ENCODE data around the gene APLP1.
A peak's percentile ranks its signal among the peaks of the same experiment; 100 is the strongest.
"Not testable (repeated sequence)": the region's sequence is repeated elsewhere in the genome, so short reads cannot be mapped to it uniquely, and the experiment has no call there.

The APLP1 gene

DNA sequence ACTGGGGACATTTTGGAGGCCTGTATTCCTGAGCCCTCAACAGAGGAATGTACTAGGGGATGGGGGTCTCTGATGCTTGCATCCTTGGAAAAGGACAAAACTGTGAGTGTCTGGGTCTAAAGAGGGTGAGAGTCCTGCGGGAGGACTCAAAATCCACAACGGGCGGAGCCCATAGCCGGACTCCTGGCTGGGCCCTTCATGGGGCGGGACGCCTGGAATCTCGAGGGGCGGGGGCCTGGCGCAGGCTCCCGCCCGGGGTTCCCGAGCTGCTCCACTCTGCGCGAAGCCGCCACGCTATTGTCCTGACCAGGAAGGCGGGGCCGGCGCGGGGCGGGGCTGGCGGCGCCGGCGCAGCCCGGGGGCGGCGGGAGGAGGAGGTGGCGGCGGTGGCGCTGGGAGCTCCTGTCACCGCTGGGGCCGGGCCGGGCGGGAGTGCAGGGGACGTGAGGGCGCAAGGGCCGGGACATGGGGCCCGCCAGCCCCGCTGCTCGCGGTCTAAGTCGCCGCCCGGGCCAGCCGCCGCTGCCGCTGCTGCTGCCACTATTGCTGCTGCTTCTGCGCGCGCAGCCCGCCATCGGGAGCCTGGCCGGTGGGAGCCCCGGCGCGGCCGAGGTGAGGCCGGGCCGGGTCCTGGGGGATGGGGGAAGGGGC lies at the start of gene APLP1:
TSS of gene APLP1 (plus strand) at position 403 of the 651 bp plus-strand sequence. CDS start at position 466, 63 bp downstream.
- DNase-seq (ENCODE audit: low read depth in 3 of 3) = peak; percentile 52 to 64 (median 55)

- DNase-seq (ENCODE audit: low read depth in 3 of 3) = no peak
These were observed 45.8 kb upstream of the APLP1 start for GRCh38 chr19:35822579-35822978.

GRCh38 chr19:35824150-35824549 lies 44.2 kb upstream of the APLP1 start:
- DNase-seq (ENCODE audit: low read depth in 3 of 3) = no peak

GRCh38 chr19:35828692-35829301 lies 39.6 kb upstream of the APLP1 start:
- DNase-seq (ENCODE audit: low read depth in 3 of 3) = peak in 1 of 3 experiments; percentile 23

DNA sequence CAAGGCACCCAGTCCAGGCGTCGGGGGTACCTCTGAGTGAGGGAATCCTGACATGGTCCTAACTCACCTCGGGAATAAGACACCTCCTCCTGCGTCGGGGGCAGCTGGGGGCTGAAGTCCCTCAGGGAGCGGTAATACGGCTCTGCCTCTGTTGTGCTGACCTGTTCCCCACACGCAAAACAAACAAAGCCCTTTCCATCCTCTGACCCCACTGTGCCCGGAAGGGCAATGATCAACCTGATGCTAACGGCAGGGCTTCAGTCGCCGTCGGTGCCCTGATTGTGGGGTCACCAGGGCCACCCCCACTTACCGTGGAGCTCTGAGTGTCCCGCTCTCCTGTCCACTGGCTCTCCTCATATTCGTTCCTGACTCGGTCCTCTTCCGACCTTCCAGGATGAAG lies 37.4 kb upstream of the APLP1 start:
- no peak for DNase-seq (ENCODE audit: low read depth in 3 of 3)

- no peak for DNase-seq (ENCODE audit: low read depth in 3 of 3)
These were observed 36.3 kb upstream of the APLP1 start for GRCh38 chr19:35832054-35832453.

- DNase-seq (ENCODE audit: low read depth in 3 of 3) = no peak
These were observed 34.4 kb upstream of the APLP1 start for GRCh38 chr19:35833972-35834371.

DNA sequence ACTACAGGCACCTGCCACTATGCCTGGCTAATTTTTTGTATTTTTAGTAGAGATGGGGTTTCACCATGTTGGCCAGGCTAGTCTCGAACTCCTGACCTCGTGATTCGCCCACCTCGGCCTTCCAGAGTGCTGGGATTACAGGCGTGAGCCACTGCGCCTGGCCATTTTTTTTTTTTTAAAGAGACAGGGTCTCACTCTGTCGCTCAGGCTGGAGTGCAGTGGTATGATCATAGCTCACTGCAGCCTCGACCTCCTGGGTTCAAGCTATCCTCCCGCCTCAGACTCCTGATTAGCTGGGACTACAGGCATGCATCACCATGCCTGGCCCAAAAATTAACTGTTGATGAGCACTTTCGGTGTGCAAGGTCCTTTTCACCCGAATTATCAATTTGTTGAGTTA lies 32.3 kb upstream of the APLP1 start:
- not testable (repeated sequence) for DNase-seq (ENCODE audit: low read depth in 3 of 3)

GRCh38 chr19:35841961-35842595 lies 26.3 kb upstream of the APLP1 start:
- no peak for DNase-seq (ENCODE audit: low read depth in 3 of 3)

DNA sequence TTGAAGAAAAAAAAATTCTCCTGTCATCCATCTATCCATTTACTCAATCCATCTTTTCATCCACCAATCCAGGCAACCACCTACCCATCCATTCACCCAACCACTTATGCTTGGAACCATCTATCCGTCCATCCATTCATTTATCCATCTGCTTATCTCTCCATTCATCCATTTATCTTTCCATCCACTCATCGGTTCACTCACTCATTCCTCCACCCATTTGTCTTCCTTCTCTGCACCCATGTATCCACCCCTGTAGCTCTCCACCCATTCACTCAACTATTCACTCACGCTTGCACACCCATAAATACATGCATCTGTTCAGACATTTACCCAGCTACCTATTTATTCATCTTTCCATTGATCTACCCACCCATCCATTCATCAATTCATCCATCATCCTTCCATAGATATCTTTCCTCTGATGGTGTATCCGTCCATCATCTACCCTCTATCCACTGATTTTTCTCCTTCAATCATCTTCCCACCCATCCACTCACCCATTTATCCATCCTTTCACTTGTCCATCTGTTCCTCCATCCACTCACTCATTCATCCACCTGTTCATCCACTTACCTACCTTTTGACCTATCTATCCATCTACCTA lies 25.6 kb upstream of the APLP1 start:
- no peak for DNase-seq (ENCODE audit: low read depth in 3 of 3)

DNA sequence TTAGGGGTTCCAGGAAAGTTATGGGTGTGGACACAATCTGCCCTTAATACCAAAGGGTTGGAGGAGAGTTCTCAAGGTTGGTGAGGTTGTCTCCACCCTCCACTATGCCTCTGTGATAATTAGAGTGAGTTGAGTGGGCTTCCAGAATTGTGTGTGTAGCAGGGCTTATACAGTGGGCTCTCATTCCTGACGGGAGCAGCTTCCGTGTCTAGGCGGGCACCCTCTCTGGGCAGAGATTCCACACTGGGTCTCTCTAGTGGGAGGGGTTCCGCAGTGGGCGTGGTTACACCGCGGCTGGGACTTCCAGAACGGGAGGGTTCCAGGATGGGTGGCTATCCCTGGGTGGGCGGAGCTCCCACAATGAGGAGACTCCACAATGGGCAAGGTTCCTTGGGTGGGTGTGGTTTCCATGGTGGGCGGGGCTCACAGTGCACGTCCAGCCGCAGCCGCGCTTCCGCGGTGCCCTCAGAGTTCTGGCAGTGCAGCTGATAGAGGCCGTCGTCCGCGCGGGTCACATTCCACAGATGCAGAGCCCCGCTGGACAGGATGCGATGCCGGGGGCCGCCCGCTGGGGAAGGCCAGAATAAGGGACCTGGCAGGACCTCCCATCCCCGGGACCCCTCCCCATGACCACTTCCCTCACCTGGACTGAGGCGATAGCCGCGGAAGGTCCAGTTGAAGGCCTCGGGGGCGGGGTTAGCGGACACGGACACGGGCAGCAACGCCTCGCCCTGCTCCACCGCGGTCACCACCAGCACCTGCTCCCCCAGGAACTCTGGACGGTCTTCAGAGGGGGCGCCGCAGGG lies 24.5 kb upstream of the APLP1 start:
- DNase-seq (ENCODE audit: low read depth in 3 of 3) = no peak

DNA sequence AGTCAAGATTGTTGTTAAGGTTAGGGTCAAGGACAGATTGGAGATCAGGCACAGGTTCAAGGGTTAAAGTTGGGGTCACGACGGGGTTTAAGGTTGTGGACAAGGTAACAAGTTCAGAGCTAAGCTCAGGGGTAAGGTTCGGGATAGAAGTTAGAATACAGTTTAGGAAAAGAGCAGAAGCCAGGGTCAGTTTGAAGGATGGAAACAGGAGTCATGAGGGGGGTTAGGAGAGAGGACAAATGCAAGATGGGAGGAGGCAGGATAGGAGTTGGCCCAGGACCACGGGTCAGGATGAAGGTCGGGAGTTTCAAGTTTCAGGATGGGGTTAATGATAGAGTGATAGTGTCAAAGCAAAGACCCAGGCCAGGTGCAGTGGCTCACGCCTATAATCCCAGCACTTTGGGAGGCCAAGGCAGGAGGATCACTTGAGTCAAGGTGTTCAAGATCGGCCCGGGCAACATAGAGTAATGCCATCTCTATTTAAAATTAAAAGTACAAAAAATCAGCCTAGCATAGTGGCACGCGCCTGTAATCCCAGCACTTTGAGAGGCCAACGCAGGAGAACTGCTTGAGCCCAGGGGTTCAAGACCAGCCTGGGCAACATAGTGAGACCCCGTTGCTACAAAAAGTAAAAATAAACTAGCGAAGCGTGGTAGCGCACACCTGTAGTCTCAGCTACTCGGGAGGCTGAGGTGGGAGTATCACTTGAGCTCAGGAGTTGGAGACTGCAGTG lies 23.7 kb upstream of the APLP1 start:
- DNase-seq (ENCODE audit: low read depth in 3 of 3) = no peak

GRCh38 chr19:35845215-35846037 lies 22.9 kb upstream of the APLP1 start:
- DNase-seq (ENCODE audit: low read depth in 3 of 3) = no peak

GRCh38 chr19:35846038-35846668 lies 22.2 kb upstream of the APLP1 start:
- no peak for DNase-seq (ENCODE audit: low read depth in 3 of 3)

- DNase-seq (ENCODE audit: low read depth in 3 of 3) = no peak
These were observed 20.5 kb upstream of the APLP1 start for GRCh38 chr19:35847911-35848310.

DNA sequence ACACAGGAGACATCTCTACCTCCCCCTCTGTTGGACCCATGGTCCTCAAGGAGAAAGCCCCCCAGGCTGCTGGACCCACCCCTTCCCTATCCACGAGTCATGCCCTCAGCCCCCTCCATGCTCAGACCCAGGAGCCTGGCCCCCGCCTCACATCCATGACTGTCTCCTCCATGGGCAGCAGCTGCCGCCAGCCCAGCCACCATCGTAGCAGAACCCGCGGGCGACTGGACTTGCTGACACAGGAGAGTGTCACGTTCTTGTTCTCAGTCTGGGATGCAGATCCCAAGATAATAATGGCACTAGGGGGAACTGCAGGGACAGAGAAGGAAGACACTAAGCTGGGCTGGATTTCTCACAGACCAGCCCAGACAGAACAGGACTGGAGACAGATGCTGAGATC lies 19.9 kb upstream of the APLP1 start:
- DNase-seq (ENCODE audit: low read depth in 3 of 3) = no peak

- no peak for DNase-seq (ENCODE audit: low read depth in 3 of 3)
These were observed 19.4 kb upstream of the APLP1 start for GRCh38 chr19:35848919-35849505.

- DNase-seq (ENCODE audit: low read depth in 3 of 3) = no peak
These were observed 17.0 kb upstream of the APLP1 start for GRCh38 chr19:35851213-35852028.

All from stimulated activated CD4-positive, alpha-beta T cell treated with anti-CD3 and anti-CD28 coated beads, TNF-alpha, amount 100 ng/mL, for 4 hours (primary cell).